B cell (primary cell): ENCODE results near the gene DDX25. TPM values are rescaled to one million over a fixed set of nuclear protein-coding genes. Genes with fewer than 3 reads are reported as not detected.

Experiments
- ATAC-seq: fragments of 200-7000 bp; cut with Tn5 transposase; one replicate; pipeline ENCODE4 v1.10.0; 2021; ENCODE audit warnings: low read depth, mild to moderate bottlenecking, moderate number of reproducible peaks, moderate library complexity
- CTCF ChIA-PET: fragments of 350-600 bp; sonication (Branson Sonifier 250); formaldehyde crosslinking; loops from one replicate; lab custom pipeline; 2021; ENCODE audit warnings: antibody characterized with exemption, inconsistent platforms; lab: Charles Lee
- POLR2A ChIA-PET: fragments of 350-600 bp; sonication (Branson Sonifier 250); formaldehyde crosslinking; loops from one replicate; lab custom pipeline; 2021; ENCODE audit warnings: antibody characterized with exemption; lab: Charles Lee
- DNase-seq: peaks from one replicate; pipeline ENCODE4 v3.0.0; 2013
- H2AFZ ChIP-seq: 2 replicates; pipeline ENCODE4 v1.6.1; 2012; ENCODE audit warnings: mild to moderate bottlenecking, low read depth, low read length; ENCODE audit not compliant: insufficient read depth, poor library complexity, severe bottlenecking
- H3K27ac ChIP-seq, 2 donors: 1 replicate in 1 of 2; 2 replicates in 1 of 2; pipeline ENCODE4 v1.5.1; 2012 to 2013; ENCODE audit warnings: low read length in 2 of 2, mild to moderate bottlenecking in 2 of 2, moderate library complexity in 1 of 2
- H3K27me3 ChIP-seq, 4 experiments: fragments of 200-600 bp in 1 of 4; sonication (generic) in 1 of 4; replicated peaks in 1 of 4; 1 replicate in 2 of 4; 2 replicates in 2 of 4; pipeline versions ENCODE4 v1.6.1 to v1.7.0; 2013 to 2016; ENCODE audit warnings: low read length in 3 of 4, mild to moderate bottlenecking in 2 of 4, mixed read lengths in 1 of 4, moderate library complexity in 1 of 4; ENCODE audit not compliant: insufficient read depth in 4 of 4, control insufficient read depth in 3 of 4; ENCODE audit errors: control extremely low read depth in 1 of 4
- H3K36me3 ChIP-seq, 2 experiments: replicated peaks in 1 of 2; 1 replicate in 1 of 2; 2 replicates in 1 of 2; pipeline versions ENCODE4 v1.6.1 to v1.7.1; 2013; ENCODE audit warnings: low read length in 1 of 2; ENCODE audit not compliant: insufficient read depth in 2 of 2, control insufficient read depth in 1 of 2; ENCODE audit errors: control extremely low read depth in 1 of 2, extremely low read depth in 1 of 2
- H3K4me1 ChIP-seq, 2 donors: fragments of 200-600 bp in 1 of 2; sonication (generic) in 1 of 2; 1 replicate in 1 of 2; 2 replicates in 1 of 2; pipeline versions ENCODE4 v1.5.1 to v1.6.1; 2013 to 2017; ENCODE audit warnings: low read length in 2 of 2; ENCODE audit not compliant: control insufficient read depth in 2 of 2, insufficient read depth in 2 of 2
- H3K4me2 ChIP-seq: replicated peaks from 2 replicates; pipeline ENCODE3; 2012; ENCODE audit warnings: mild to moderate bottlenecking, low read depth, low read length; ENCODE audit not compliant: poor library complexity, severe bottlenecking
- H3K4me3 ChIP-seq, 5 experiments: fragments of 200-600 bp in 1 of 5; sonication (generic) in 1 of 5; 1 replicate in 3 of 5; 2 replicates in 2 of 5; pipeline versions ENCODE4 v1.5.1 to v1.7.0; 2011 to 2016; ENCODE audit warnings: low read length in 4 of 5, mild to moderate bottlenecking in 4 of 5, low read depth in 2 of 5, control low read depth in 1 of 5, moderate library complexity in 1 of 5; ENCODE audit not compliant: insufficient read depth in 1 of 5; ENCODE audit errors: control extremely low read depth in 1 of 5, extremely low read depth in 1 of 5
- H3K79me2 ChIP-seq: fragments of 200-600 bp; sonication (generic); one replicate; pipeline ENCODE4 v1.6.0; 2016; ENCODE audit warnings: low read length; ENCODE audit not compliant: control insufficient read depth, insufficient read depth
- H3K9ac ChIP-seq: fragments of 200-600 bp; sonication (generic); 2 replicates; pipeline ENCODE4 v1.6.1; 2017; ENCODE audit warnings: mild to moderate bottlenecking, low read length, moderate library complexity
- H3K9me3 ChIP-seq, 3 donors: one replicate each; pipeline versions ENCODE4 v1.6.1 to v1.7.1; 2013; ENCODE audit warnings: low read length in 2 of 3; ENCODE audit not compliant: control insufficient read depth in 2 of 3, insufficient read depth in 1 of 3; ENCODE audit errors: control extremely low read depth in 1 of 3
- H4K20me1 ChIP-seq: 2 replicates; pipeline ENCODE4 v1.6.0; 2012; ENCODE audit warnings: mild to moderate bottlenecking, low read length; ENCODE audit not compliant: insufficient read depth, control insufficient read depth, poor library complexity, severe bottlenecking
- H3K27ac Mint-ChIP-seq: one replicate; pipeline ENCODE4 v1.8.0; 2021; ENCODE audit warnings: mixed read lengths
- H3K27me3 Mint-ChIP-seq: one replicate; pipeline ENCODE4 v1.8.0; 2021; ENCODE audit warnings: mixed read lengths
- H3K4me1 Mint-ChIP-seq: one replicate; pipeline ENCODE4 v1.8.0; 2021; ENCODE audit warnings: mixed read lengths
- H3K4me3 Mint-ChIP-seq: one replicate; pipeline ENCODE4 v1.8.0; 2021; ENCODE audit warnings: mixed read lengths
- H3K9me3 Mint-ChIP-seq: one replicate; pipeline ENCODE4 v1.8.0; 2022; ENCODE audit warnings: mixed read lengths; ENCODE audit not compliant: insufficient read depth
- CTCF ChIP-seq: fragments of 200-600 bp; IDR thresholded peaks from one replicate; pipeline ENCODE4 v1.8.0; 2022; ENCODE audit warnings: antibody characterized with exemption, mild to moderate bottlenecking
- EZH2 ChIP-seq: IDR thresholded peaks from 2 replicates; pipeline ENCODE4 v1.6.1; 2012; ENCODE audit warnings: borderline replicate concordance, low read depth, mild to moderate bottlenecking, moderate library complexity, low read length; ENCODE audit not compliant: insufficient read depth, poor library complexity, severe bottlenecking
- WGBS: methylation state at CpG from one replicate; pipeline ENCODE4 v1.1.5; 2013; ENCODE audit warnings: missing lambda C conversion rate; ENCODE audit not compliant: insufficient coverage; 5-methylcytosine and 5-hydroxymethylcytosine counted together
- intact Hi-C: fragments of 100-400 bp; cut with micrococcal nuclease; formaldehyde crosslinking; loops from one replicate; pipeline ENCODE4 v1.10.0; 2022
- polyA plus RNA-seq: library from polyadenylated mRNA; depleted of rRNA; stranded (reverse); fragments of >200 nt; gene quantifications from 2 replicates; pipeline ENCODE4 v1.2.3, GENCODE V29; 2012
- total RNA-seq, 2 donors: library from RNA; stranded (reverse); fragments of 120-200 nt in 1 of 2; gene quantifications; 1 replicate in 1 of 2; 2 replicates in 1 of 2; pipeline versions ENCODE4 v1.2.3 to v1.2.4, GENCODE V29; 2013 to 2022

DDX25 gene
- total and polyA plus RNA-seq, 2 donors (not counting 1 experiment from before 2014, with no cell fraction given): not detected

- Histone ChIP-seq H3K4me2 (no peak overlapping the region), H3K79me2 (no peaks in the 10 kb centered on the region), H3K36me3 (no peaks in the 10 kb centered on the region), H3K27ac (no peak overlapping the region), H3K4me1 (no peaks in the 10 kb centered on the region), H3K9me3 (no peaks in the 10 kb centered on the region), H2AFZ (no peak overlapping the region), H3K27me3 (peaks cover 0 to 5% (median 0%) of the 10 kb centered on the region in 4 experiments), H3K9ac (no peak overlapping the region), H4K20me1 (no peaks in the 10 kb centered on the region), H3K4me3 (no peak overlapping the region)
- ChIA-PET POLR2A (no interaction called here), CTCF (no interaction called here)
- intact Hi-C loops: no loop called here
- Mint-ChIP-seq H3K27me3 (peaks cover 35% of the 10 kb centered on the region), H3K9me3 (no peaks in the 10 kb centered on the region), H3K4me1 (no peaks in the 10 kb centered on the region), H3K4me3 (no peak overlapping the region), H3K27ac (no peak overlapping the region)
- 87% methylated on average over 7 of the region's 11 CpGs for WGBS
- no peak for ATAC-seq
- TF ChIP-seq CTCF: no peak
- no peak for TF ChIP-seq EZH2
- no peak for DNase-seq
Measured at GRCh38 chr11:125930076-125930450, 25.8 kb downstream of the DDX25 start.

GRCh38 chr11:125931116-125931515, 26.8 kb downstream of the DDX25 start:
- H3K27ac ChIP-seq: no peak overlapping the region
- H4K20me1 ChIP-seq: no peaks in the 10 kb centered on the region
- no peak overlapping the region for H3K9ac ChIP-seq
- DNase-seq: no peak
- 25% methylated on average over 1 of the region's 3 CpGs for WGBS
- H3K4me1 ChIP-seq: no peaks in the 10 kb centered on the region
- TF ChIP-seq EZH2 (no peak), CTCF (no peak)
- no peak overlapping the region for H2AFZ ChIP-seq
- no peaks in the 10 kb centered on the region for H3K36me3 ChIP-seq
- Mint-ChIP-seq H3K27me3 (peaks cover 28% of the 10 kb centered on the region), H3K27ac (no peak overlapping the region), H3K4me3 (no peak overlapping the region), H3K4me1 (no peaks in the 10 kb centered on the region), H3K9me3 (no peaks in the 10 kb centered on the region)
- H3K4me2 ChIP-seq: no peak overlapping the region
- POLR2A ChIA-PET: no interaction called here
- CTCF ChIA-PET: no interaction called here
- no peaks in the 10 kb centered on the region for H3K9me3 ChIP-seq
- H3K4me3 ChIP-seq: no peak overlapping the region
- peaks cover 0 to 3% (median 0%) of the 10 kb centered on the region in 4 experiments for H3K27me3 ChIP-seq
- intact Hi-C loops: no loop called here
- ATAC-seq: no peak
- no peaks in the 10 kb centered on the region for H3K79me2 ChIP-seq
